ENCODE results near the gene MRC2.
"Not testable (repeated sequence)": the region's sequence is repeated elsewhere in the genome, so short reads cannot be mapped to it uniquely, and the experiment has no call there.

The MRC2 gene

DNA sequence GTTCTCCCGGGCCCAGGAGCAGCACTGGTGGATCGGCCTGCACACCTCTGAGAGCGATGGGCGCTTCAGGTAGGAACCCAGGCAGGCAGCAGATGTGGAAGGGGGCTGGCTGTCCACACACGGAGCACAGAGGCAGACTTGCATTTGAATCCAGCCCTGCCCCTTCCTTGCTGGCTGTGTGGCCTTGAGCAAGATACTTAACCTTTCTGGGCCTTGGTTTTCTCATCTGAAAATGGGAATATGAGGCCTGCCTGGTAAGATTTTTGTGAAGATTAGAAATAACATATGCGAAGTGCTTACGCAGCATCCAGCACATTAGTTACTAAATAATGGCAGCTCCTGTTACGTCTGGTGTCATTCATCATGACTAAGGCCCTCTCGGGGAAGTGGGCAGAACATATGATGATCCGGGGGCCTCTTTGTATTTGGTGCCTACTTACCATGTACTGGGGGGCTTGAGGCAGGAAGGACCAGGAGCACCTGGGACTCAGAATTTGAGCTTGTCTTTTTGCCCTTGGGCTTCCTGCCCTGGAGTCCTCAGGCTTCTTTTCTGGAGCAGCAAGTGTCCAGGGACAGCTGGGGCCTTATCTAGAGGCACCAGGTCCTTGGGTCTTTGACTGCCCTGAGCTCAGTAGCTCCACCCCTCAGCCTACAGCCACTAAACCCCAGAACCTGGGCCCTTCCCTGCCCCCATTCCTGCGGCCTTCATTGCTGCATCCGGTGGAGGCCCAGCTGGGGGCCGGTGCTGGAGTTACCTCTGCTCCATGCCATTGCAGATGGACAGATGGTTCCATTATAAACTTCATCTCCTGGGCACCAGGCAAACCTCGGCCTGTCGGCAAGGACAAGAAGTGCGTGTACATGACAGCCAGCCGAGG, 53.8 kb downstream of the MRC2 start:
- no peak for DNase-seq

- no peak for DNase-seq
Measured at GRCh38 chr17:62681939-62682381, 54.5 kb downstream of the MRC2 start.

GRCh38 chr17:62684179-62684578, 56.7 kb downstream of the MRC2 start:
- no peak for DNase-seq

GRCh38 chr17:62687997-62688396, 60.5 kb downstream of the MRC2 start:
- no peak for DNase-seq

DNA sequence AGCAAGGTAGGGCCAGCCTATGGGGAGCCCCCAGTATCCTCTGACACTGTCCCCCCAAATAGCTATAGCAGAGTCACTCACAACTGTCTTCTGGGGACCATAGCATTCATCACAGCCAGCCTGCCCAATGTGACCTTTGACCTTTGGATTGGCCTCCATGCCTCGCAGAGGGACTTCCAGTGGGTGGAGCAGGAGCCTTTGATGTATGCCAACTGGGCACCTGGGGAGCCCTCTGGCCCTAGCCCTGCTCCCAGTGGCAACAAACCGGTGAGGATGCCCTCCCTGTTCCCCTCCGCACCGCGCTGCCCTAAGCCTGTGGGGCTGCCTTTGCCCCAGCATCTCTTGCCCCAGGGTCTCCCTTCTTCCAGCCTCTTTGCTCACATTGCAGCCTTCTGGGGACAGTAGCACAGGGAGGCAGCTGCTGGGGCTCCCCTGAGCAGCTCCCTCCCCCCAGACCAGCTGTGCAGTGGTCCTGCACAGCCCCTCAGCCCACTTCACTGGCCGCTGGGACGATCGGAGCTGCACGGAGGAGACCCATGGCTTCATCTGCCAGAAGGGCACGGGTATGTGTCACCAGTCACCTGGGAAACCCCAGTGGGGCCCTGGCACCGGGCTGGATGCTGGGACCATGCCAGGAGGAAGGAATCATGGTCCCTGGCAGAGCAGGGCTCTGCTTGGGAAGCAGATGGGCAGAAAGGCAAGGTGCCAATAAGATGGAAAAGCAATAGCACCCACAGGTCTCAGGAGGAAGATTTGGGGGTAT, 61.1 kb downstream of the MRC2 start:
- DNase-seq, result no peak

GRCh38 chr17:62689441-62690167, 62.1 kb downstream of the MRC2 start:
- DNase-seq, result no peak

GRCh38 chr17:62690168-62690897, 62.9 kb downstream of the MRC2 start:
- DNase-seq, result no peak

DNA sequence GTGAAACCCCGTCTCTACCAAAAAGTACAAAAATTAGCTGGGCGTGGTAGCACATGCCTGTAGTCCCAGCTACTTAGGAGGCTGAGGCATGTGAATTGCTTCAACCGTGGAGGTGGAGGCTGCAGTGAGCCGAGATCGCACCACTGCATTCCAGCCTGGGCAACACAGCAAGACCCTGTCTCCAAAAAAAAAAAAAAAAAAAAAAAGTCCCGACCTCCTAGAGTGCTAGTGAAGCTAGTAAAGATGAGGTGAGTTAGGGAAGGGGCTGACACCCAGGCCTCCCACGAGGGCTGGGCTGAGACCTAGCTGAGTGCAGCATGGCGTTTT, 64.1 kb downstream of the MRC2 start:
- not testable (repeated sequence) for DNase-seq

- no peak for DNase-seq
Measured at GRCh38 chr17:62692159-62692651, 64.7 kb downstream of the MRC2 start.

DNA sequence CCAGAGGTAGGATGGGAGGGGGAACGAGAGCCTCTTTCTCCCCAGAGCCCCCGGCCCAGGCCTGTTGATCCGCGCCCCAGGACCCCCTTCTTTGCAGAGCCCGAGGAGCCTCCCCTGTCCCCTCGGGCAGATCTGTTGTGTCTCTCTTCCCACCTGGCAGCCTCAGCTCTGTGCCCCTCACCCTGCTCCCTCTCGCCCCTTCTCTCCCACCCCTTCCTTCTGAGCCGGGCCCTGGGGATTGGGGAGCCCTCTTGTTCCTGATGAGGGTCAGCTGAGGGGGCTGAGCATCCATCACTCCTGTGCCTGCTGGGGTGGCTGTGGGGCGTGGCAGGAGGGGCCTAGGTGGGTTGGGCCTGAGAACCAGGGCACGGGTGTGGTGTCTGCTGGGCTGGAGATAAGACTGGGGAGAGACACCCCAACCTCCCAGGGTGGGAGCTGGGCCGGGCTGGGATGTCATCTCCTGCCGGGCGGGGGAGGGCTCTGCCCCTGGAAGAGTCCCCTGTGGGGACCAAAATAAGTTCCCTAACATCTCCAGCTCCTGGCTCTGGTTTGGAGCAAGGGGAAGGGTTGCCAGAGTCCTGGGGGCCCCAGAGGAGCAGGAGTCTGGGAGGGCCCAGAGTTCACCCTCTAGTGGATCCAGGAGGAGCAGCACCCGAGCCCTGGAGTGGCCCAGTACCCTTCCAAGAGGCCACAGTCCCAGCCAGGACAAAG, 65.4 kb downstream of the MRC2 start:
- DNase-seq, result peak; percentile 38

- DNase-seq, result no peak
Measured at GRCh38 chr17:62693616-62694409, 66.3 kb downstream of the MRC2 start.

GRCh38 chr17:62695093-62695738, 67.7 kb downstream of the MRC2 start:
- DNase-seq, result peak; percentile 3

GRCh38 chr17:62696256-62696655, 68.8 kb downstream of the MRC2 start:
- no peak for DNase-seq

- no peak for DNase-seq
Measured at GRCh38 chr17:62696726-62697490, 69.4 kb downstream of the MRC2 start.

GRCh38 chr17:62698459-62698858, 71.0 kb downstream of the MRC2 start:
- not testable (repeated sequence) for DNase-seq

GRCh38 chr17:62700964-62701705, 73.7 kb downstream of the MRC2 start:
- no peak for DNase-seq

GRCh38 chr17:62701706-62702085, 74.2 kb downstream of the MRC2 start:
- no peak for DNase-seq

- DNase-seq, result no peak
Measured at GRCh38 chr17:62702746-62703260, 75.3 kb downstream of the MRC2 start.
